Measurements from ENCODE around the gene MICALL2.

The MICALL2 gene

GRCh38 chr7:1458683-1459511, at the start of gene MICALL2:
Gene MICALL2 (minus strand): TSS chr7:1459470. CDS start chr7:1459326, 144 bp downstream.
- no peak for DNase-seq

GRCh38 chr7:1508277-1508758, 49.0 kb upstream of the MICALL2 start:
- DNase-seq: no peak

GRCh38 chr7:1505731-1506550, 46.7 kb upstream of the MICALL2 start:
- DNase-seq: no peak

GRCh38 chr7:1503816-1504775, 44.8 kb upstream of the MICALL2 start, which contains the start of gene INTS1:
Gene INTS1 (minus strand): TSS chr7:1504389. CDS start chr7:1503960, 429 bp downstream.
- no peak for DNase-seq

- no peak for DNase-seq
Observed at GRCh38 chr7:1503390-1503789, 44.1 kb upstream of the MICALL2 start.

GRCh38 chr7:1502845-1503244, 43.6 kb upstream of the MICALL2 start:
- DNase-seq: no peak

GRCh38 chr7:1501487-1502270, 42.4 kb upstream of the MICALL2 start:
- no peak for DNase-seq

GRCh38 chr7:1500064-1500807, 41.0 kb upstream of the MICALL2 start:
- DNase-seq: no peak

- DNase-seq: no peak
Observed at GRCh38 chr7:1499367-1500029, 40.2 kb upstream of the MICALL2 start.

GRCh38 chr7:1498370-1499305, 39.4 kb upstream of the MICALL2 start:
- no peak for DNase-seq

- no peak for DNase-seq
Observed at GRCh38 chr7:1497293-1497927, 38.1 kb upstream of the MICALL2 start.

- DNase-seq: no peak
Observed at GRCh38 chr7:1496531-1497292, 37.4 kb upstream of the MICALL2 start.

GRCh38 chr7:1495564-1496242, 36.4 kb upstream of the MICALL2 start:
- no peak for DNase-seq

- no peak for DNase-seq
Observed at GRCh38 chr7:1494866-1495563, 35.7 kb upstream of the MICALL2 start.

GRCh38 chr7:1494447-1494846, 35.2 kb upstream of the MICALL2 start:
- no peak for DNase-seq

- DNase-seq: no peak
Observed at GRCh38 chr7:1493571-1493970, 34.3 kb upstream of the MICALL2 start.

- DNase-seq: no peak
Observed at GRCh38 chr7:1493129-1493528, 33.9 kb upstream of the MICALL2 start.
